NOMO-1 treated with dmso at 0.1 percent for 144 hours (cell line): ENCODE measurements around the gene AUTS2.

Experiments used
- DNase-seq: peaks from one replicate; lab custom pipeline; 2025; ENCODE audit not compliant: unreplicated experiment; lab: John Stamatoyannopoulos, UW

The AUTS2 gene

DNA sequence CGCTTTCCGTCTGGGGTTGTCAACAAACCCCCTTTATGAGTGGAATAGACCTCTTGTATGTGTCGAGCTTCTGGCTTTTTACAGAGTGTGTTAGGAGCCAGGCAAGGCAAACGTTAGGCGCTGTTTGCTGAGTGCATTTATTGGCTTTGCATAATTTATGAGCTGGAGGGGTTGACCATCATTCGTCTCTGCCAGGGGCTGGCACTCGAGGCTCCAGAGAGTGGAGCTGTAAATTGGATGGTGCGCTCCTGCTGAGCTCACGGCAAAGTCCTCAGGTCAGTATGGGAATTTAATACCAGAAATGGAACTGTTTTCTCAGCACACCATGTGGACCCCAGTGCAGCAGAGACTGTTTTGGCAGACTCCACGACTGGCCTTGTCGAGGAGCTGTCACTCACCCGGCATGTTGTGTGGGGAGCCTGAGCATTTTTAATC lies 834.3 kb downstream of the AUTS2 start:
- DNase-seq = no peak

DNA sequence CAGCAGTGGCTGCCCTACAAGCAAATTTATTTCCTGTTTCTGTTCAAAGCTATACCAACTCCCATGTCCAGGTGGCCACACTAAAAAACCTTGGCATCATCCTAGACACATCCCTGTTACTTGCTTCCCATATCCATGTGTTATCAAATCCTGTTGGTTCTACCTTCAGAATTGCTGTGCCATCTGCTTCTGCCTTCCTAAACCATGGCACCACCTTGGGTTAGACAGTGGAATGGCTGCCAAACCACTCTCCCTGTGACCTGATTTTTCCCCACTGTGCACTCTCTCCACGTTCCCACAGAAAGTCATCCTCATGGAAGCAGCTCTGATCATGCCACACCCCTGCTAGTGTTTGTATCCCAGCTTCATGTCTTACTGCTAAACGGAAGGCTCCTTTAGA lies 836.1 kb downstream of the AUTS2 start:
- no peak for DNase-seq

DNA sequence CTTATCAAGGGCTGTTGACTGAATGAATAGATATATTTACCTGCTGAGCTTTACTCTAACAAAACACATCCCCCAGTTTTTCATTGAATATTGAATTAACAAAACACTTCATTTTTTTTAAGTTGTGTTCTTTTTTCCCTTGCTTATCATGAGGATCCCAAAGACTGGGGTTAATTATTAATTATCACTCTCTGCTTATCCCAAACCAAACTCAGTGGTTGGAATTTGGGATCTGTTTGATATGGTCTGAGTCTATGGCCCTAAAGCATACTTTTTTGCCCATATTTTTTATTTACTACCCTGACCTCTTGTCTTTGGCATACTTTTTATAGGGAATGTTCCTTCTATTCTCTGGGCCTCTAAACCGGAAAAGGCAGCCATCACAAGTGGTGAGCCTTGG lies 836.5 kb downstream of the AUTS2 start:
- no peak for DNase-seq

DNA sequence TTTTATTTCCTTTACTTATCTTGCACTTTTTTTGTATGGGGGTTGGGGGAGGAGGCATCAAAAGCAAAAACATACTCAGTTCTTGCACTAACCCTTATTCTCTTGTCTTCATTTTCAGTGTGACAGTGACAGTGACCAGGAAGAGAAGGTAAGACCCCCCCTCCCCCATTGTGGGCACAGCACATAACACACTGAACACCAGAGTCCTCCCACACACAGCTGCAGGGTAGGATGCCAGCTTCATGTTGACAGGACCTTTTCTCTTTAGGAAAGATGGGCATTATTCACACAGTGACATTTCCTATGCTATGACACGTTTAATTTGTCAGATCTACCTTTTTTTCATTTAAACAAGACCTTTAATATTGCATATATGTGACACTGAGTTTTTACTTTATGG lies 837.4 kb downstream of the AUTS2 start:
- no peak for DNase-seq

DNA sequence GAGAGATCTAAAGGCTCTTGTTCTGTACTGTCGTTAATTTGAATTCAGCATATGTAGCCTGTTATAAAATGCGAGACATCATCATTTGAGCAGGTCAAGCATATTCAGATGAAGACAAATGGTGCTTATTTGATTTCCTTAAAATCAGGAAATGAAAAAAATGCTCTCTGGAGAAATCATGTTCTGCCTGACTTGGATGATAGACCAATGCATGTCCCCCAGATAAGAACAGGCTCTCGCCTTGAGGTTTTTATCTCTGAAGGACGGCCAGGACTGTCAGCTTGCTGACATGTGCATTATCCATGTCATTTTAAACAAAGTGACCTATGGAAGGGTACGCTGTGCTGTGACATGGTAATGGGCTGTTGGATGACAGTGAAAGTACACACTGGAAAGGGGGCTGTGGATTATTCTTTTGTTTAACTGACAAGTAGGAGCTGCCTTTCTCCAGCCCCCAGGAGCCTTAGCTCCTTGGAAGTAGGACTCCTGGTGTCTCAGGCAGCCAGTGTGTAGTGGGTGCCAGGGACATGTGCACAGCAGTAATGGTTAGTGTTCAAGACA lies 838.6 kb downstream of the AUTS2 start:
- no peak for DNase-seq

DNA sequence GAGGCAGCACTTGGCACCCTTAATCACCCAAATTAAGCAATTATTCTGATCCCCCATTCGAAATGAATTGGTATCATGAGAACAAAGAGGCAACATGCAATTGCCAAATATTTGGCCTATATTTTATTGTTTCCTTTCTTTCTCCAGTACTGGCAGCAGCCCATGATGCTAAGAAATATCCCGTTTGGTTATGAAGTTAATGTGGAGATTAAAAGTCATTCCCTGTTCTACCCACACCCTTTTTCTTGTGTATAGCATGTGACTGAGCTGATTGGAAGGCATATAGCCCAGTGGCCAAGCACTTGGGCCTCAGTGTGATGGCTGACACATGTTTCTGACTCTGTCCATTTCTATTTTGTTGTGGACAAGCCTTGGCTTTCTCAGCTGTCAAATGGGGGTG lies 841.4 kb downstream of the AUTS2 start:
- DNase-seq = no peak

DNA sequence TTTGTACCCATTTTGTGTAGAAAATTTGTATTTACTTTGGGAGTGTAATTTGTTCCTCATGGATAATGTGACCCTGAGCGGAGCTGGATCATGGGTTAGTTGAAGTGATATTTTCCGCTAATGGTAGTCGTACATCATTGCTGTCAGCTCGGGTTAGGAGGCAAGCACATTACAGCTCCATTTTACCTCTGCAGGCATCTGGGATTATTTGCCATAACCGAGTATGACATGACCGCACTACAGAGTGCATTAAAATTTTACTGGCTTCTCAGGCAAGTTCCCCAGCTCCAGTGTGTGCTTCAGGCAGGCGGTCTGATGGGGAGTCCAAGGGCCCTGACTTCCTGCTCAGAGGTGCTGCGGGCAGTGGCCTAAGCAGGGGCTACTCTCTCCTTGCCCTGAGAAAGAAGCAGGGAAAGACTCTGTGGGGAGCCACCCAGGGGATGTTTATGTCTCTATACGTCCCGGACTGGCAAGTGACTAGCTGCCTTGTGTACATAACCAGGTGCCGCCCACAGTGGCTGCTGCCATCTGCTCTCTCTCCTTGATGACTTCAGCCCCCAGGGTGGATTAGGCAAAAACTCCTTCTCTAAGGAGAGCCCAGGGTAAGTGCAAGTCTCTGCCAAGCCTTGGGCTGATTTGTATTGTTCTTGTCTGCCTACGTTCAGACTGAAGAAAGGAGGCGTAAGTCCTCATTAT lies 848.3 kb downstream of the AUTS2 start:
- no peak for DNase-seq

DNA sequence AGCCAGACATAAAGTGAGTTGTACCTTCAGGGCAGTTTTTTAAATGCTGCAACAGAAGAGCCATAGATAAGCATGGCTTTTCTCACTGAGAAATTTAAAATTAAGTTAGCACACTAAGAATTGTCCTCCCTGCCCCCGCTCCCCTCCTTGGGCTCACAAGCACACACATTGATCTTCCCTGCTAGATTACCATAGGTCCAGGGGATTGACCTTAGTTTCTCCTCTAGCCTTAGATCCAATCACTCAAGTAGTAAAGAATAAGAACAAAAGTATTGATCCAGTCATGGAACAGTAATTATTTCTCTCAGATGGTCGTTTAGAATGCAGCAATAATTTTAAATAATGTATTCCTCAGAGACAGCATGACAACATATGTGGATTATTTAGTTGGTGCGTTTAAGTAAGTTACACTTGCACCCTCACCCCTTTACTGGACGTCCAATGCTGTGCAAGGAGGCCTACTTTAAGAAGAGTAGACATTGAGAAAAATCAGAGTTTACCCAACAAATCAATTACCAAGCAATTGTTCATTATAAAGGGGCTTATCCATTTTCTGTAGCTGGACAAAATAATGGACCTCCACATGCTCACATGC lies 850.1 kb downstream of the AUTS2 start:
- DNase-seq = no peak

DNA sequence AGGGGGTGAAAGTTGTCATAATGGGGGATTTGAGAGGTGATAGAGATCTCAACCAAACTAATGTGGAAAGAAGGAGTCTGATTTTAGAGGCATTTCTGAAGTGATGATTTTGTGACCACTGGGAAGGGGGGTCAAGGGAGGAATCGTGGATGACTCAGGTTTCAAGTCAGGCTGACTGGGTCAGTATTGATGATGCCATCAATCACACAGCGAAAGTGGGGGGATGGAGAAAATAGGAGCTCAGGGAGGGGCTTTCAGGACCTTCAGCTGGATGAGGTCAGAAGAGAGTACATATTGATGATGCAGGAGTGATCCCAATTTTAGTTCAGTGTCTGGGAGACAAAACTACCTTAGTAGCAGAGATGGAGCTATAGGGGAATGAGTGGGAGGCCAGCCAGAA lies 852.5 kb downstream of the AUTS2 start:
- DNase-seq = no peak

DNA sequence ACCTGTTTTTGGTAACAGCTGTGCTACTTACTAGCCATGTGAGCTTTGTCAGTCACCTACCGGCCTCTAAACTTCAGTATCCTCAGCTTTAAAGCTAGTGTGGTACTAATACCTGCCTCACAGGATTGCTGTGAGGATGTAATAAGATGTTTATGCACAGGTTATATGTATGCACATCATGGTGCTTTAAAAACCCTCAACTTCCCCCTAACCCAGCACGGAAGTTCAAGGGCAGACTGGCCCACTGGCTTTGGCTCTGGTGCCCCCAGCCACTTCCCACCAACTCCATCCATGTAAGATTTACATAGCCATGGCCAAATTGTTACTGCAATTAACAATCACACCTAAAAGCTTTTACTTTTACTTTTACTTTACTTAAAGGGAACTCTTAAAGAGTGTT lies 857.6 kb downstream of the AUTS2 start:
- no peak for DNase-seq

DNA sequence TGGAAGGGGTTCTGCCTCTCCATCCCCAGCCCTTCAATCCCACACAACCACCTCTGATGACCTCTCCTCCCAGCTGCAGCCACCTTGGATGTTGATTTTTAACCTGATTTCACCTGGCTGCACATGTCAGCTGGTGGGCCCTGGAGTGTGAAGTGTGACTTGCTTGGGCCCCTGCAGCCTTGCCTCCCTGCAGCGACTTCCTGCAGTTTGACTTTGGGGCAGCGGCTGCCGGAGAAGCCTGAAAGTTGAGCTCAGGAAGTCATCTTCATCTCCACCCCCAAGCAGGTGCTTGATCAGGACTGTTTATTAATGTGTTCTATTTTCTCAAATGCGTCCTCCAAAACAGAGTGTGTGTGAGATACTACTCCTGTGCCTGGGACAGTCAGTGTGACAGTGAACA lies 858.4 kb downstream of the AUTS2 start:
- no peak for DNase-seq

DNA sequence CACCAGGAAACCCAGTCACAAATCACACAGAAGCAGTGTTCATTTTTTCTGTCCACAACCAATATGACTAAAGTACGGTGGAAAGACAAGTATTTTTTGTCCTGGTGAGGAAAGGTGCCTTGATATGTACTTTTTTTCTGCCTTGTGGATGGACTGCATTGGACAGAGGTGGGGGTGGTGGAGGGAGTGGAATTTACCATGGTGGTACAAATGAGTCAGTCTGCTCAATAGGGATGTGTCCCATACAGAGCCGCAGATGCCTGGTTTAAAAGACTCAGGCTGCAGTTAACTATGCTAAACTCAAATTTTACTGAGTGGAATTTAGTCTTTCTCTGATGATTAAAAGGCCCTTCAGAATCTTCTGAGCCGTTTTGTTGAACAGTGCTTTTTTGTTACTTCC lies 859.2 kb downstream of the AUTS2 start:
- DNase-seq = no peak

DNA sequence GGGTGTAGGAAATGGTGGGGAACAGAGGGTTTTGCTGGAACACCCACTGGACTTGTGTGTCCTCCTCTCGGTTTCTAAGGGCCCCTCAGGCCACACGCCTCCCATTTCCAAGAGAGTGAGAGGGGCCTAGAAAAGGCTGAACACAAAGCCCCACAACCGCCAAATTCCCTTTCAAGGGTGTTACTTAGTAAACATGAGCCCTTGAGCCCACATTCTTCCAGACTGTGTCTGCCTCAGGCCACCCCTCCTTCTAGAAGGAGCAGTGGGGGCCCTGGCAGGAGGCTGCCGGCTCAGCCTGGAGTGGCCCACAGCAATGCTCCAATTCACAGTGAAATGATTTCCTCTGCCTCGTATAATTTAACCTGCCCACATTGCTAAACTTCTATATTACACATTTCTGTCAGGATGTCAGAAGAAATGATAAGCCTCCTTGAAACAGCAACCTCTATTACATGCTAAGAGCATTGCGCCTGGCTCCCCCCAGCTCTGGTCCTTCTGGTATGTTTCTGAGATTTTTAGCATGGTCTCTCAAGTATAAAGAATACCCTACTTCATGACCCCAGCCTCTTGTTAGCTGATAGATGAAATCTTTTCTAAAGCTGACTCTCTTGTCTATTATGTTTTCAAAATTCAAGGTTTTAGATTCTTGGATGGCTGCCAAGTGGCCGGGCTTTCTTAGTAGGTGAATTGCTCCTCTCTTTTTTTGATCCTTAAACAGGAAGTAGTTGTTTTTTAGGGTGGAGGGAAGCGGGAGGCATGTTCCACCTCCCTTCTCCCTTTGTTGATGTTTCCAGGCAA lies 859.8 kb downstream of the AUTS2 start:
- no peak for DNase-seq

DNA sequence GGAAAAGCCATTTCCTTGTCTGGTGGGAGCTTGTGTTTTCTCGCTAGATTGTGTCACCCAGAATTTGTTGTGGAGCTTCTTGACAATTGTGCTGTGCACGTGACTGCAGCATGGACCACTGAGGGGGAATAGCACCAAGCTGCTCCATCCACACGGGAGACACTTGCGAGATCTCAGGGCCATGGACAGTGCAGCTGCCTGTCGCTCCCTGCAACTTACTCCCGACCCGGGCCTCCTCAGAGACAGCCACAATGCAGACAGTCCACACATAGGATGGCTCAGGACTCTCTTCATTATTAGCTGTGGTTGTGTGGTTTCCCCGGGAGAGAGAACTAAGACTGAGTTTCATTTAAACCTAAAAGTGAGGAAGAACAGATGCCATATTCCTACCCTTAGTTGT lies 860.5 kb downstream of the AUTS2 start:
- no peak for DNase-seq

DNA sequence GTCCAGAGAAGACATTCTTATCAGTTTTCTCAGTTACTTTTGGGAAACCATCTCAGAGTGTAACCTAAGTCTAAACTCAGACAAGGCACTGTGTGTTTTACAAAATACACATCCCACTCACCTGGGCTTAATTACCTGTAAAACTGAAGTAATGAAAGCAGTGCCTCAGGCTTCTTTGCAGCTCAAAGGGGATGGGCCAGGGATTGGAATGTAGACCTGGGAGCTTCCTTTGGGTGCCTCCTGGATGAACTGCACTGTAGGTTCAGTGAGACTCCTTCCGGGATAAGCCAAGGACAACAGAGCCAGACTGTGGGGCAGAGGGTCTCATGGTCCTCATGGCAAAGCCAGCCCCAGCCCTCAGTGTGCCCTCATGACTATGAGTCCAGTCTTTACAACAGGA lies 861.3 kb downstream of the AUTS2 start:
- DNase-seq = no peak

DNA sequence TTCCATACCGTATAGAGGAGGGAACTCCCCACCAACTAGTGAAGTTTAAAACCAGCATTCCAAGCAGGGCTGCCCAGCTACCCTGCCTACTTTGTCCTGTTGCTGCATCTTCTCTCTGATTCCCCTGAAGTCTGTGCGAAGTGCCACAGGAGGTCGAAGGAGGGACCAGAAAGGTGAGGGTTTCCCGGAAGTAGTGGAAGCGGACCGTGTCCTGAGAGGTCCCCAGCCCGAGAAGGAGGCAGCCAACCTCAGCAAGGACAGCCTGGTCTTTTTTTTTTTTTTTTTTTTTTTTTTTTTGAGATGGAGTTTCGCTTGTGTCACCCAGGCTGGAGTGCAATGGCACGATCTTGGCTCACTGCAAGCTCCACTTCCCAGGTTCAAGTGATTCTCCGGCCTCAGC lies 861.8 kb downstream of the AUTS2 start:
- DNase-seq = no peak

DNA sequence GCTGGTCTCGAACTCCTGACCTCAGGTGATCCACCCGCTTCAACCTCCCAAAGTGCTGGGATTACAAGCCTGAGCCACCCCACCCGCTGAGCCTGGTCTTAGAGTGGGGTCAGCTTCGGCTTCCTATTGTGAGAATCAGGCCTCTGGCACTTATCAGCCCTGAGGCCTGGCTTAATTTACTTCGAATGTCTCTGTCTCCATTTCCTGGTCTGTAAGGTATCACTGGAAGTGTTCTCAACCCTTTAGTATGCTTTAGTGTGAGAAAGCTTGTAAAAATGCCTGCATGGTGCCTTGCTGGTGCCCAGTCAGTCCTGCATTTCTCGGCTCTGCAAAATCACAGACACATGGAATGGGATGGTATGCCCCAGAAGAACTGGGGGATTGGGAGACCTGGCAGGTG lies 862.3 kb downstream of the AUTS2 start:
- DNase-seq = no peak

DNA sequence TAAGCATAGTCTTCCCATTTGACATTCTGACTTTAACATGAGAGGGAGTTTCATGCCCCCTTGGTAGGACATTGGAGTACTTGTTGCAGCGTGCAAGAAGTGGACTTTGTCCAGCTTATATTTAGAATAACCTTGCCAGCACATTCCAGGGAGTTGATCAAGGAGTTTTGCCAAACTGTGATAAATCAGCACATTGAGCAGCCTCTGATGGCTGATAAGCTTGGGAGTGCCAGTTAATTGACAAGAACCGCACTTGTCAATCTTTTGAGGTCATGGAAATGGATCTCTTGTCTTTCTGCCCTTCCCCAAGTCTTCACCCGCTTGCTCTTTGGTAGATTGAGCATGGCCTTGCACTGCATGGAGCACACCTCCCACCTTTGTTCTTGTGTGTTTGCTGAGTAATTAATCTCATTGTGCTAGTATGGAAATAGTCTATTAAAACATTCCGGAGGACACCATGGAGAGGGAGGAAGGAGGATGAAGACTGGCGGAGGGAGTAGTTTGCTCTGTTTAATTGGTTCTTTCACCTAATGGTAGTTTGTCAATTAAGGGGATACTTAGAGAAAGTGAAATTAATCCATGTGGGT lies 865.2 kb downstream of the AUTS2 start:
- DNase-seq = no peak

DNA sequence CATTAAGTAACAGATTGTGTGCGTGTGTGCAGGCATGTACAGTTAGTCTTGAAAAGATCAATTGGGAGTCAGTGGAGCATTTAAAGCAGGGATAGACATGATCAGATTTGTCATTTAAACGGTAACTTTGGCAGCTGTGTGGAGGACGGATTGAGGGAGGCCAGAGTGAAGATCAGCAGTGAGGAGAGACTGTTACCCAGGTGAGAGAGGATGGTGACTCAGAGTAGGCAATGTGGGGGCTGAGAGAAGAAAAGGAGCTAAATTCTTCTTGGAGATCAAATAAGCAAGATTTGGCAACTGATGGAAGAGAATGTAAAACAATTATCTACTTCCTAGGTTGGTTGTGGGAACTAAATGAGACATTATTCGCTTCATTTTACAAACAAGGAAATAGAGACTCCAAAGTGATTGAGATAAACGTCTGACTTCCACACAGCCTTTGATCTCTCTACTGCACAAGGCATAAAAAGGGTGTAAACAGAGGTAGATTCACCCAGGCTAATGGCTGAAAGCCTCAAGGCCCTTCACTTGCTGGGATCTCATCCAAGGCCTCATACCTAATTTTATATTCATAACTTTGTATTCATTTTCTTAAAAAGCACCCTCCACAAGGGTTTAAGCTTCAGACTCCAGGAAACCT lies 868.6 kb downstream of the AUTS2 start:
- no peak for DNase-seq

DNA sequence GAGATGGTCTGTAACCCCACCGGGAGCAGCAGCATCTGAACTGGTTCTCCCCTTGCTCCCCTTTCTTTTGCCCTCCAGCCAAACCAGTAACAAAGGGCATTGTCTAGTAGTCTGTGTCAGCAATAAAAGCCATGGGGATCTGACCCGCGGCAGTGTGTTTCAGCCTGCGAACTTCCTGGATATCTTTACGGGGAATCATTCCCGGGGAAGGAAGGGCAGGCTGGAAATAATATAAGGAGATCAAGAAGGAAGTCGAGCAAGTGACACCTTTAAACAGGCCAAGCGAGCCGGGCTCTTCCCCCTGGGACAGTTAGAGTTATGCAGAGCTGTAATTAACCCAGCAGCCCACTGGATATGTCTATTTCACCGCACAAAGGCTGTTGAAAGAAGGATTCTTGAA lies 872.5 kb downstream of the AUTS2 start:
- no peak for DNase-seq

DNA sequence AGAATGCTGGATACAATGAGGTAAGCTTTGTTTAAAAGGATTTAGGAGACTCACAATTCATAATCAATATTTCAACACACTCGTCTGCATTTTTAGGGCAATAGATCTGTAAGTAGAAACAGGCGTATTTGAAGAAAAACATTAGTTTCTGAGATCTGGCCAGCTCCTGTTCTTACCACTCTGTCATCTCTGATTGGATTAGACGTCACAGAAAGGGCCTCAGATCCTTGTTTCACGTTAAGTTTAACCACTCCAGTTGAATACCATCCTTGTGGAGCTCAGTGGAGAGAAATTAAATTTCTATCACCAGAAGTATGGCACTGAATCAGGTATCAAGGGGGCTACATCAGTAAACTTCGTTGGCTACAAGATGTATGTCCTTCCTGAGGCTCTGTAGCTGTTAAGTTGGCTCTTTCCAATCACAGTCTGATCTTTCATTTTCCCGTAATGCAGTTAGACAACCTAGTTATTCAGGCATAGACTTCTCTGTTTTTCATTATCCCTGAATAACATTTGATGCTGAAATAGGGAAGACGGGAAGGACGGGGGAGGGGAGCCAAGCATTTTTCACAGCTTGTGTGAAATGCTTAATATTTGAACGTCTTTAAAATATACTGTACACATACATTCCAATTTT lies 874.4 kb downstream of the AUTS2 start:
- DNase-seq = no peak
